Erythroblast (primary cell): ENCODE results near the gene USP17L12.
"Not testable (repeated sequence)": the region's sequence is repeated elsewhere in the genome, so short reads cannot be mapped to it uniquely, and the experiment has no call there.

Source experiments
- GATA1 ChIP-seq: IDR thresholded peaks from 2 replicates; pipeline ENCODE4 v1.6.1; 2011; ENCODE audit warnings: low read depth, mild to moderate bottlenecking, control low read depth, low read length, moderate library complexity
- POLR2A ChIP-seq: IDR thresholded peaks from 2 replicates; pipeline ENCODE4 v1.6.1; 2011; ENCODE audit warnings: mild to moderate bottlenecking, low read length

DNA sequence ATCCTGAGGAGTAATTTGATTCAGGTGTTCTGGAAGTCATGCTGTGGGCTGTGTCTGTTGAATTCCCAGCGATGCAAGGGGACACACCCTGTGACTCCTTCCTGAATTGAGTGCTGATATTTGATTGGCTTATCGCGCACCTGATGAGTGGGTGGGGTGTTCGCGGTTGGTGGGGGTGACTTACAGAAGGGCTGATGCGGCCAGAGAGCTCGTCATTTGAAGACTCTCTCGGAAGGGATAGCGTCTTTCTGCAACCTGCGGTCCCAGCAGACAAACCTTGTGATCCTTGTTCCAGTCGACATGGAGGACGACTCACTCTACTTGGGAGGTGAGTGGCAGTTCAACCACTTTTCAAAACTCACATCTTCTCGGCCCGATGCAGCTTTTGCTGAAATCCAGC lies 23.6 kb downstream of the USP17L12 start, which contains the start of gene USP17L17:
- not testable (repeated sequence) for TF ChIP-seq POLR2A, GATA1
